HG02642 (cell line): Measurements from ENCODE around the gene COL7A1.

Source experiments
- ATAC-seq: cut with Tn5 transposase; IDR thresholded peaks from one replicate; pipeline ENCODE4 v1.9.1; 2021; ENCODE audit warnings: mild to moderate bottlenecking; ENCODE audit not compliant: unreplicated experiment, poor library complexity

Gene COL7A1

GRCh38 chr3:48514431-48515227 is 80.5 kb downstream of the COL7A1 start:
- no peak for ATAC-seq
